GM12801 (cell line): ENCODE measurements around the gene CTPS1.

Experiments used
- TF ChIP-seq, protein P1 (sequence below): IDR thresholded peaks from one replicate; pipeline ENCODE4 v1.5.1; 2011; ENCODE audit warnings: control low read depth; ENCODE audit not compliant: insufficient read length; ENCODE audit errors: extremely low read depth

The CTPS1 gene

DNA sequence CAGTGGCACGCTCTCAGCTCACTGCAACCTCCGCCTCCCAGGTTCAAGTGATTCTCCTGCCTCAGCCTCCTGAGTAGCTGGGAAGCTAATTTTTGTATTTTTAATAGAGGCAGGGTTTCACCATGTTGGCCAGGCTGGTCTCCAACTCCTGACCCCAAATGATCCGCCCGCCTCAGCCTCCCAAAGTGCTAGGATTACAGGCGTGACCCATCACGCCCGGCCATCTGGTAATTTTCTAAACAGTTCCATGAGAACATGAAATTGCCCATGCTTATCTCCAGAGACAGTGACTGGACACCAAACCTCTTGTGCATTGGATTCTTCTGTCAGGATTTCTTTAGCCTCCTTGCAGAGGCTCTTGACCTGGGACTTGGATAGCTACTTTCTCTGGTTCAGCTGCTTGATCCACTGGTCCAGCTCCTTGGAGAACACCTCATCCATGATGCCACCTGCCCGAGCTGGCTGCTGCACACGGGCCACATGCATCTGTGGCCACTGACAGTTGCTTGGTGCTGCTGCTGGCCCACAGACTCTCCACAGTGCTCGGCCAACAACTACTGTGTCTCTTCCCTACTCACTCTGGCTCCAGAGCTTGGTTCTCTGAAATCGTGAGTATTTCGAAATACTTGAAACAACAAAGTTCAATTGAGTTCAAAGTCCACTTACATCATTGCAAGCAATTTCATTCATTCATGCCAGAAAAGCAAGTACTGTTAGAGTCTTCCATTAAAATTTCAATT lies 40.0 kb upstream of the CTPS1 start:
- TF ChIP-seq, protein P1, sequence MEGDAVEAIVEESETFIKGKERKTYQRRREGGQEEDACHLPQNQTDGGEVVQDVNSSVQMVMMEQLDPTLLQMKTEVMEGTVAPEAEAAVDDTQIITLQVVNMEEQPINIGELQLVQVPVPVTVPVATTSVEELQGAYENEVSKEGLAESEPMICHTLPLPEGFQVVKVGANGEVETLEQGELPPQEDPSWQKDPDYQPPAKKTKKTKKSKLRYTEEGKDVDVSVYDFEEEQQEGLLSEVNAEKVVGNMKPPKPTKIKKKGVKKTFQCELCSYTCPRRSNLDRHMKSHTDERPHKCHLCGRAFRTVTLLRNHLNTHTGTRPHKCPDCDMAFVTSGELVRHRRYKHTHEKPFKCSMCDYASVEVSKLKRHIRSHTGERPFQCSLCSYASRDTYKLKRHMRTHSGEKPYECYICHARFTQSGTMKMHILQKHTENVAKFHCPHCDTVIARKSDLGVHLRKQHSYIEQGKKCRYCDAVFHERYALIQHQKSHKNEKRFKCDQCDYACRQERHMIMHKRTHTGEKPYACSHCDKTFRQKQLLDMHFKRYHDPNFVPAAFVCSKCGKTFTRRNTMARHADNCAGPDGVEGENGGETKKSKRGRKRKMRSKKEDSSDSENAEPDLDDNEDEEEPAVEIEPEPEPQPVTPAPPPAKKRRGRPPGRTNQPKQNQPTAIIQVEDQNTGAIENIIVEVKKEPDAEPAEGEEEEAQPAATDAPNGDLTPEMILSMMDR, result no peak

GRCh38 chr1:40944326-40944725 lies 35.2 kb upstream of the CTPS1 start:
- TF ChIP-seq, protein P1, result no peak

- TF ChIP-seq, protein P1, result no peak
These were observed 34.6 kb upstream of the CTPS1 start for GRCh38 chr1:40944841-40945430.

DNA sequence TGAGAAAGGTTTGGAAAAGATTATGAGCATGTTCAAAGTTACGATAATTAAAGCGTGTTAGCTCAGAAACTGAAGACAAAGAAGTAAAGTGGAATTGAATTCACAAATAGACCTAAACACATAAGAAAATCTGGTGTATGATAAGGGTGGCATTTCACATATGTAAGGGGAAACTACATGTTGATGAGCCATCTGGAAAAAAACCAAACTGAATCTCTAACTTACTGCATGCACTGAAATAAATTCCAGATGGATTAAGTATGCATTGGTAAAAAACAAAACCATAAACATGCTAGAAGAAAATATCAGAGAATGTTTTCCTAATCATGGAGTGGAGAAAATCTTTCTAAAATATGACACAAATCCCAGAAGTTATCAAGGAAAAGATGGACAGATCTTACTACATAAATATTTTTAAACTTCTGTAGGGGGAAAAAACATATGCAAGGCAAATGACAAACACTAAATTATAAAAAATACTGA lies 34.0 kb upstream of the CTPS1 start:
- TF ChIP-seq, protein P1, result no peak

- TF ChIP-seq, protein P1, result peak; percentile 66
These were observed 30.6 kb upstream of the CTPS1 start for GRCh38 chr1:40948741-40949443.

DNA sequence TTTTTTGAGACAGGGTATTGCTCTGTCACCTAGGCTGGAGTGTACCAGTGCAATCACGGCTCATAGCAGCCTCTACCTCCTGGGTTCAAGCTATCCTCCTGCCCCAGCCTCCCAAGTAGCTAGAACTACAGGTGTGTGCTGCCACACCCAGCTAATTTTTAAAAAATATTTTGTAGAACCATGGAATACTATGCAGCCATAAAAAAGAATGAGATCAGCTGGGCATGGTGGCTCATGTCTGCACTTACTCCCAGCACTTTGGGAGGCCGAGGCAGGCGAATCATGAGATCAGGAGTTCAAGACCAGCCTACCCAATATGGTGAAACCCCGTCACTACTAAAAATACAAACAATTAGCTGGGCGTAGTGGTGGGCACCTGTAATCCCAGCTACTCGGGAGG lies 29.9 kb upstream of the CTPS1 start:
- TF ChIP-seq, protein P1, result no peak

- TF ChIP-seq, protein P1, result no peak
These were observed 27.4 kb upstream of the CTPS1 start for GRCh38 chr1:40951943-40952743.
